Skeletal muscle satellite cell (primary cell): ENCODE results near the gene LPIN1.
A peak's percentile ranks its signal among the peaks of the same experiment; 100 is the strongest.

Experiments
- H3K27me3 ChIP-seq: 2 replicates; pipeline ENCODE4 v1.7.0; 2013; ENCODE audit warnings: low read length; ENCODE audit not compliant: control insufficient read depth, insufficient read depth
- H3K36me3 ChIP-seq: 2 replicates; pipeline ENCODE4 v1.7.0; 2013; ENCODE audit warnings: mild to moderate bottlenecking, control low read depth, low read length; ENCODE audit not compliant: insufficient read depth
- H3K4me1 ChIP-seq: 2 replicates; pipeline ENCODE4 v1.7.0; 2013; ENCODE audit warnings: low read length; ENCODE audit not compliant: control insufficient read depth, insufficient read depth
- H3K4me2 ChIP-seq: 2 replicates; pipeline ENCODE4 v1.7.0; 2013; ENCODE audit warnings: mild to moderate bottlenecking, low read length
- H3K4me3 ChIP-seq: 2 replicates; pipeline ENCODE4 v1.7.0; 2013; ENCODE audit warnings: low read length
- H3K9ac ChIP-seq: 2 replicates; pipeline ENCODE4 v1.7.0; 2013; ENCODE audit warnings: mild to moderate bottlenecking, low read depth, low read length, moderate library complexity
- H3K9me3 ChIP-seq: replicated peaks from 2 replicates; pipeline ENCODE4 v1.7.0; 2013; ENCODE audit warnings: mild to moderate bottlenecking, control low read depth, low read length

LPIN1 gene

DNA sequence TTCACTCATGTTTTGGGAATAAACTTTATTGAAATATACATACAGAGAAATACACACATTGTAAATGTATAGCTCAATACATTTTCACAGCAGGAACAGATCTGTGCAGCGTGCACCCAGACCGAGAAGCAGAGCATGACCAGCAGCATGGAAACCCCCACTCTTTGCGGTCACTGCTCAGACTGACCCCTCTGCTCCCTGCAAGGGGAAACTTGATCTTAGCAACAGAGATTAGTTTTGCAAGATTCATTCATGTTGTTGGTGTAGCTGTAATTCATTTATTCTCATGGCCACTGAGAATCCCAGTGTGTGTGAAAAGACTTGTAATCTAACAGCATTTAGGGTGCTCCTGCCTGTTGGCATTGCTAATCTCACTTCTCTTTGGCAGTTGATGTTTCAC, 35.2 kb downstream of the LPIN1 start:
- Histone ChIP-seq H3K9ac (no peak overlapping the region), H3K4me3 (no peak overlapping the region), H3K27me3 (no peaks in the 10 kb centered on the region), H3K36me3 (peaks cover 36% of the 10 kb centered on the region), H3K9me3 (no peaks in the 10 kb centered on the region), H3K4me2 (no peak overlapping the region), H3K4me1 (peaks cover 6% of the 10 kb centered on the region)

DNA sequence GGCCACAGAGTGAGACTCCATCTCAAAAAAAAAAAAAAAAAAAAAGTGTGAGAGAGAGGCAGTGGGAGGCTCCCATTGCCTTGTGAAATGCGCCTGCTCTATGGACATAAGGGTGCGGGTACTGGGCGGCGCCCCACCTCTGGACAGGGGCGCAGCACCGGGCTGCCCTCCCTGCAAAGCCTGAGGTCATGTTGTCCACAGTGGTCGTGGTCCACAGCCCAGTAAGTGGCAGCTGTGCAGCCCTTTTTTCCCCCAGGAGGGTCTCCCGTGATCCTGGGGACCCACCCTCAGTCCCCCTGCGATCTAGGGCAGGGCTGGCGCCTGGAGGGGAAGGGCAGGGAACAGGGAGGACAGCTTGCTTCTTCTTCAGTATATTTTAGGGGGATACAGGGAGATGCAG, 37.8 kb downstream of the LPIN1 start:
- H3K36me3 ChIP-seq, result peaks cover 57% of the 10 kb centered on the region

DNA sequence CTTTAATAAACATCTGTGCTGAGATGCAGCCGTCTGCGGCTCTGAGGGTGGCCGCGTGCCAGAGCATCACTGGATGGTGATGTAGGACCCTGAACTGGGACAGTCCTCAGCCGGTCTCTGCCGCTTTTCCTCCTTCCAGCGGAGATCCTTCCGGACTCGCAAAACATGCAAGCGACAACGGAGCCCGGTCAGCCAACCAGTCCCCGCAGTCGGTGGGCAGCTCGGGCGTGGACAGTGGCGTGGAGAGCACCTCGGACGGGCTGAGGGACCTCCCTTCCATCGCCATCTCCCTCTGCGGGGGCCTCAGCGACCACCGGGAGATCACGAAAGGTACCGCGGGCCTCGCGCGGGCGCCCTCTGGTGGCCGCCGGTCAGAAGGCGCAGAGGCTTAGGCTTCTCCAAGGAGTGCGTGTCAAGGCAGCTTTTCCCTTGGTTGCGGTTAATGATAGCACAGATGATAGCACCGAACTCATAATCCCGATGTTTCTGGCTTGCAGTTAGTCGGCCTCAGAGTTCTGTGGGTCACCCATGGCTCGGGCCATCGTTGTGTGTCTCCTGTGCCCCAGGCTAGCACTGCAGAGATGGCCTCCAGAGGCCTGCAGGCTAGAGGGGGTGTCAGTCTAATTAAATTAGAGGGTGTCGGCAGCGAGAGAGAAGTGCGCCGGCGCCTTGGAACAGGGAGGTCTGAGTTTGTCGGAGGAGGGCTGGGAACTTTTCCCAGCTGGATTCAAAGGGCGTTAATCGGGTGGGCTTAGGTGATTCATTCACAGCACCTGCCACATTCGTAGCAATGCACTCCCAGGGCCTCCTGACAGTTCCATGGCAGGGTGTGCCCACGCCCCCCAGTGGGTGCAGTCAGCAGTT, 38.5 kb downstream of the LPIN1 start:
- Histone ChIP-seq H3K36me3 (peaks cover 59% of the 10 kb centered on the region), H3K9ac (no peak overlapping the region), H3K27me3 (no peaks in the 10 kb centered on the region), H3K4me3 (peak overlapping the region; percentile 49), H3K9me3 (no peaks in the 10 kb centered on the region), H3K4me2 (peak overlapping the region; percentile 73), H3K4me1 (peaks cover 3% of the 10 kb centered on the region)

More for the DNA sequence above, 37.8 kb downstream of the LPIN1 start:
- H3K4me1 ChIP-seq, result peaks cover 3% of the 10 kb centered on the region
- H3K9ac ChIP-seq, result no peak overlapping the region
- H3K27me3 ChIP-seq, result no peaks in the 10 kb centered on the region
- no peaks in the 10 kb centered on the region for H3K9me3 ChIP-seq
- H3K4me2 ChIP-seq, result no peak overlapping the region
- H3K4me3 ChIP-seq, result no peak overlapping the region

DNA sequence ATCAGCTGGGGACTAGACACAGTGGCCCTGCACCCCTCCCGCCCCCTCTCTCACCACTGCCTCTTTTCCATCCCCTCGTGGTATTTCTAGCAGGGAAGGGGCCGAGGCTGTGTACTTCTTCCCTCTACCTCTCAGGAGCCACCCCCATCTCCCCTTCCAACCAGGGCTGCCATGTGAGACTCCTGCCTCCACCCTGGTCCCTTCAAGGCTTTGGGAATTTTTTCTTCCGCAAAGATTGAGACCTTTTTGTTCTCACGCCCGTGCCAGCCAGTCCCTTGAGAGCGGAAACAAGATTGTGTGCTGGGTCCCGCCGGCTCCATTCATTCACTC, 39.1 kb downstream of the LPIN1 start:
- Histone ChIP-seq H3K4me2 (no peak overlapping the region), H3K4me3 (no peak overlapping the region), H3K36me3 (peaks cover 60% of the 10 kb centered on the region), H3K4me1 (peaks cover 3% of the 10 kb centered on the region), H3K27me3 (no peaks in the 10 kb centered on the region), H3K9me3 (no peaks in the 10 kb centered on the region), H3K9ac (no peak overlapping the region)

DNA sequence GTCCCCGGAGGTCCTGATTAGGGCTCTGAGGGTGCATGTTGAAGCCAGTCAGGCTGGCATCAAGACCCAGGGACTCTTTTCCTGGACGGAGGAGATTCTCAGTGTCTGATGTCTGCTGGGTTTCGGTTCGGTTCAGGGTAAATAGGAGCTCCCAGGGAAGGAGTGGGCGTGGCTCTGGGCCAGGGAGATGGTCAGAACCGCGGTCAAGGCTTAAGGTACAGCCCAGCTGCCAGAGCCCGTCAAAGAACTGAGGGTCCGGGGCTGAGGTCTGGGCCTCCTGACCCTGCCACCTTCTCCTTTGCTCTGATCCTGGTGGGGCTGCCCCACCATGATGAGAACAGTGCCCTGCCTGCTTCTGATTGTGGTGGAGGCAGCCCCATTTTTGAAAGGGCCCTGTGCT, 39.8 kb downstream of the LPIN1 start:
- peaks cover 3% of the 10 kb centered on the region for H3K4me1 ChIP-seq
- no peak overlapping the region for H3K4me3 ChIP-seq
- H3K9ac ChIP-seq, result no peak overlapping the region
- H3K36me3 ChIP-seq, result peaks cover 64% of the 10 kb centered on the region
- H3K27me3 ChIP-seq, result no peaks in the 10 kb centered on the region
- H3K4me2 ChIP-seq, result no peak overlapping the region
- H3K9me3 ChIP-seq, result no peaks in the 10 kb centered on the region

DNA sequence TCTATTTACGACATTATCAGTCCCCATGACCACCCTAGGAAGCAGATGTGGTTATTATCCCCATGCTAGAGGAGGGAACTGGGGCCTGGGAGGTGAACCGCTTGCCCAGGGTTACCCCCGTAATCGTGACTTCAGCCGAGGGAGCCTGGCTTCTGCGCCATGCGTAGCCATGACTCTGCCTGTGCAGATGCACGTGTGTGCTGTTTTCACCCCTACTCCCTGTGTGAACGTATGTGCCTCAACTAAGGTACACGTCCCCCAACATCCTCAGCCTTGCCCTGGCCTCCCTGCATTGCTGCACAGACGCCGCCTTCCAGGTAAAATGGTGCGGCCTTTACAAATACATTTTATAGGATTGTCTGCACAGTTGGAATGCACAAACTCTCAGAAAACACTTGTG, 40.2 kb downstream of the LPIN1 start:
- H3K9ac ChIP-seq, result no peak overlapping the region
- H3K4me2 ChIP-seq, result no peak overlapping the region
- peaks cover 66% of the 10 kb centered on the region for H3K36me3 ChIP-seq
- H3K4me3 ChIP-seq, result no peak overlapping the region
- no peaks in the 10 kb centered on the region for H3K9me3 ChIP-seq
- no peaks in the 10 kb centered on the region for H3K27me3 ChIP-seq
- H3K4me1 ChIP-seq, result peaks cover 3% of the 10 kb centered on the region

DNA sequence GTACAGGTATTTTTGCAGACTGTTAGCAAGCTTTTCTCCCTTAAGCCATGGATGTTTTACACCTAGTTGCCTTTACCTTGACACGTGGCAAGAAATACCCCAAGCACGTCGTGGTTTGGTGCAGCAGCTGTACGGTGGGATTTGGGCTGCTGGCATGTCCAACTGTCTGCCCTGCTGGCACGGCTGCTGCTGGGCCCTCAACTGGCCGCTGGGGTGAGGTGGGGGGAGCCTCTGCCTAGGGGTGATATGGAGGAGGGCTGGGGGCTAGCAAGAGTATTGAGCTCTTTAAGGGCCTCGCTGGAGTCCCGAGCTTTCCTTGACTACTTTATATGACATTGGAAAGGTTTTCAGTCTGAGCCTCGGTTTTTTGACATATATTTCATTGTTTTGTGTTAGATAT, 41.6 kb downstream of the LPIN1 start:
- H3K36me3 ChIP-seq, result peaks cover 69% of the 10 kb centered on the region

DNA sequence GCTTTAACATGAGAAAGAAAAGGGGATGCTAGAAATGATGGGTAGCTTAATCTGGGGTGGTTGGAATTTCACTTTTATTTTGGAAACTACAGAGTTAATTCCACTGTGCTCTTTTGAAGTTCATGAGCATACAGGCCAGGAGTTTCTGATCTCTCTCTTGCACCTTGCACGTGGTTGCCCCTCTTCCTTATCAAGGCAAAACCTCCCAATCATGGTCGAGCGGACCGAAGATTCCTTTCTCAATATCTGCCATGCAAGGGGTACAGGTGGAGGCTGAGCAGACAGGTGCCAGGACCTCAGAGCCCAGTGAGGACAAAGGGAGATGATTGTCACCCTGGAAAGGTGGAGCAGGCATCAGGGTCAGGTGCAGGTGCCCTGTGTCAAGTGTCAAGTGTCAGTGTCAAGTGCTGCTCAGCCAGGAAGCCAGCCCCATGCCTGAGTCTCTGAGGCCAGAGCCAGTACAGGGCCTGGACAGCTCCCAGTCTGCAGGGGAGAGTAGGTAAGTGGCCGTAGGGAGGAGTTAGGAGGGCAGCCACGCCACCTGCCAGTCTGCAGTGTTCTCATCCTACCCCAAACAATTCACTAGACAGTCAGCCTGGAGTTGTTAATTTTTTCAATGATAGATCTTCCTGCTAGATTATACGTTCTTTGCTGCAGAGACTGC, 42.2 kb downstream of the LPIN1 start:
- peaks cover 70% of the 10 kb centered on the region for H3K36me3 ChIP-seq
- no peak overlapping the region for H3K4me3 ChIP-seq
- H3K9ac ChIP-seq, result no peak overlapping the region
- no peaks in the 10 kb centered on the region for H3K27me3 ChIP-seq
- no peak overlapping the region for H3K4me2 ChIP-seq
- no peaks in the 10 kb centered on the region for H3K9me3 ChIP-seq
- H3K4me1 ChIP-seq, result peaks cover 3% of the 10 kb centered on the region

More for the DNA sequence above, 41.6 kb downstream of the LPIN1 start:
- H3K4me2 ChIP-seq, result no peak overlapping the region
- H3K27me3 ChIP-seq, result no peaks in the 10 kb centered on the region
- no peak overlapping the region for H3K4me3 ChIP-seq
- H3K4me1 ChIP-seq, result peaks cover 3% of the 10 kb centered on the region
- no peak overlapping the region for H3K9ac ChIP-seq
- no peaks in the 10 kb centered on the region for H3K9me3 ChIP-seq

DNA sequence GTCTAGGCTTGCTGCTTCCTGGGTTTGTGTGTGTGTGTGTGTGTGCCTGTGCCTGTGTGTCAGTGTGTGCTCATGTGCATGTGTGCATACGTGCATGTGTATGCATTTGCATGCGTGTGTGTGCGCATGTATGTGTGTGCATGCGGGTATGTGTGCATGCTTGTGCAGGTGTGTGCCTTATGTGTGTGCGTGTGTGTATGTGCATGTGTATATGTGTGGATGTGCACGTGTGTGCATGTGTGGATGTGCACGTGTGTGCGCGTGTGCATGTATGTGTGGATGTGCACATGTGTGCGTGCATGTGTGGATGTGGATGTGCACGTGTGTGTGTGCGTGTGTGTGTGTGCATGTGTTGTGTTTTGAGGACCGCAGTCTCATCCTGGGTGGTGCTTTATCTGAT, 42.8 kb downstream of the LPIN1 start:
- no peak overlapping the region for H3K9ac ChIP-seq
- H3K27me3 ChIP-seq, result no peaks in the 10 kb centered on the region
- no peak overlapping the region for H3K4me2 ChIP-seq
- H3K4me3 ChIP-seq, result no peak overlapping the region
- no peaks in the 10 kb centered on the region for H3K9me3 ChIP-seq
- H3K36me3 ChIP-seq, result peaks cover 72% of the 10 kb centered on the region
- peaks cover 3% of the 10 kb centered on the region for H3K4me1 ChIP-seq

DNA sequence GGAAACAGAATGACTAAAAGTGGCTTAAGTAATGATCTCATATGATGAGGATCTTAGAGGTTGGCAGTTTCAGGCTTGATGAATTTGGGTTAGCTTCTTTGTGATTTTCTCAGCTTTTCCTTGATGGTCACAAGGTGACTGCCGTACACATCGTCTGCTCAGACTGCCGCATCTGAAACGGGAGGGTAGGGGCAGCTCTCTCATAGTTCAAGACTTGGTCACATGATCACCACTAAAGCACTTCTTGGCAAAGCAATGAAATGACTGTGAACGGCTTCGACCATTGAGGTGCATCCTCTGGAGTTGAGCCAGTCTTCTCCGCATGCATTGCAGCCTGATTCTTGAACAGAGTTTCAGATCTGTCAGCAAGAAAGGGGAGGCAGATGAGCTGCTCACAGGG, 43.8 kb downstream of the LPIN1 start:
- Histone ChIP-seq H3K4me3 (no peak overlapping the region), H3K27me3 (no peaks in the 10 kb centered on the region), H3K4me1 (peaks cover under 1% of the 10 kb centered on the region), H3K36me3 (peaks cover 78% of the 10 kb centered on the region), H3K4me2 (no peak overlapping the region), H3K9me3 (no peaks in the 10 kb centered on the region), H3K9ac (no peak overlapping the region)

DNA sequence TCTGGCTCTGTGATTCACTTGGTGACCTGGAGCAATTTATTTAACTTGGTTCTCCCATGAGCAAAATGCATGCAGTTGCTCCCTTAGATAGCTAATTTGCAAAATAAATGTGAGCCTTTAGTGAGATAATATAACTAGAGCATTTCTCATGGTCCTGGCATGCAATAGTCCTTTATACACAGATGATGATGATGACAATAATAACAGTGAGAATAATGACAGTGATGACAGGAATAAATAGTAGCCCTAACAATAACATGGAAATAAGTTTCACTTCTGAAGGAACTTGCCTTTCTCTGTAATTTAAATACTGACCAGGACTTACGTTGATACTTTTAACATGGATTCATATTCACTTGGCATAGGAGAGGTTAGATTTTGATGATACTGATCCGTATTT, 49.2 kb downstream of the LPIN1 start:
- Histone ChIP-seq H3K36me3 (peaks cover 72% of the 10 kb centered on the region), H3K9ac (no peak overlapping the region)

More for the DNA sequence above, 49.2 kb downstream of the LPIN1 start:
- no peak overlapping the region for H3K4me2 ChIP-seq
- no peaks in the 10 kb centered on the region for H3K4me1 ChIP-seq
- H3K4me3 ChIP-seq, result no peak overlapping the region
- no peaks in the 10 kb centered on the region for H3K27me3 ChIP-seq
- H3K9me3 ChIP-seq, result no peaks in the 10 kb centered on the region
